DMS 273 (cell line): ENCODE measurements around the gene DHX58.

Experiments
- DNase-seq: peaks from one replicate; lab custom pipeline; 2025; ENCODE audit not compliant: unreplicated experiment; lab: John Stamatoyannopoulos, UW

The DHX58 gene

DNA sequence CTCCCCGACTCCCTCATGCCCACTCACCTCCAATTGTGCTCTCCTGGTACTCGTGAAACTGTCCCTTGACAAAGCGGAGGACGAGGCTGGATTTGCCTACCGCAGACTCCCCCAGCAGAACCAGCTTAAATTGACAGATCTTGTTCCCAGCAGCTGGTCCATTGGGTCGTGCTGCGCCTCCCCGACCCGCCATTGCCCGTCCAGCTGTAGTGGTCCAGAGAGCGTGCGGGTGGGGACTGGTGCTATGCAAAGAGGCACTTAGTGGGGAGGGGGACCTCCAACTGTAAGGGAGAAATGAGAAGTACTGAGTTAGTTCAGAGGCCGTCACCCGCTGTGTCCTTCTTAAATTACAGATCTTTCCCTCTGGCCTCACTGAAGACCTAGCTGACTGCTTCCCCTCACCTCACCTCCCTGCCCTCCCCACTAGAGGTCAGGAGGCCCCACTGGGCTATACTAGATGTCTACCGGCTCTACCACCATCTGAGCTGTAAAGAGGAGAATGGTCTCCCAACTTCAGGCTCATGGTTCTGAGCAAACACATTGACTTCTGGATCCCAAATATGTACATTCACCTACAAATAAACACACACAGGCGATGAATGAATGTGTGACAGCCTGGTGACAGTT is 17.9 kb upstream of the DHX58 start:
- no peak for DNase-seq

DNA sequence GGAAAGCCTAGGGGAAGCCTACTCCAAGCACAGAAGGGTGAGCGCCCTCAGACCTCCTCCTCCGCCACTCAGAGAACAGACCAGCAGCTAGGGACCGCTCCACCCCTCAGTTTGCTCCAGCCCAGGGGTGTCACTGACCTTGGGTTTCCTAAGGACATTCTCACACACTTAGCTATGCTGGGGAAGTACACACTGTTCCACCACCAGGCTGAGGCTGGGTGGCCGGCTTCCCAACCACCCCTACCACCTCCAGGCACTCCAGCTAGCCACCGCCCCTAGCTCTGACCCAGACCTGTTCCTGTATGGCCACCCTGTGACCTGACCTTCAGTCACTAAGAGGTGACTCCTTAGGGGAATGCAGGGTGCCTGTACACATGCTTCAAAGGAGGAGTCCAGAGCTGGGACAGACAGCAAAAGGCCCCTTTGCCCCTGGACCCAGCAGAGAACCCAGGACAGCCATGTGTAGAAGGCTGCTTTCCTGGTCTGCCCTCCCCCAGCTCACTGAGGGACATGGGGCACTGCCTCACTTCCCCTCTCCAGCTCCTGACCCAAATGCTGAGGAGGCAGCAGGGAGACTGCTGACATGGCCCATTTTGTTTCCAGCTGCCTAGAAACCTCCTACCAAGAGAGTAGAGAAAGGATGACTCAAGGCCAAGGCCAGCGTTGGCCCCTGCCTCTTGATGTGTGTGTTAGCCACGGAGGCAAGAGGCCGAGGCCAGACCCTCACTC is 16.8 kb upstream of the DHX58 start:
- DNase-seq, result no peak

DNA sequence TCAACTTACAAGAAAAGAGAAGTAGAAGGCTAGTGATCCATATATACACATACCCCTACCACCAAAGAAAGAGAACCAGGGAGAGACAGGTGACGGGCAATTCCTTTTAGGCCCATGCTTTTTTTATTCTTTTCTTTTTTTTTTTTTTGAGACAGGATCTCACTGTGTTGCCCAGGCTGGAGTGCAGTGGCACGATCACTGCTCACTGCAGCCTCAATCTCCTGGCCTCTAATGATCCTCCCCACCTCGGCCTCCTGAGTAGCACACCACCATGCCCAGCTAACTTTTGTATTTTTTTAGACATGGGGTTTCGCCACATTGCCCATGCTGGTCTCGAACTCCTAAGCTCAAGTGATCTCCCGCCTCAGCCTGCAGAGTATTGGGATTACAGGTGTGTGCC is 14.9 kb upstream of the DHX58 start:
- no peak for DNase-seq

DNA sequence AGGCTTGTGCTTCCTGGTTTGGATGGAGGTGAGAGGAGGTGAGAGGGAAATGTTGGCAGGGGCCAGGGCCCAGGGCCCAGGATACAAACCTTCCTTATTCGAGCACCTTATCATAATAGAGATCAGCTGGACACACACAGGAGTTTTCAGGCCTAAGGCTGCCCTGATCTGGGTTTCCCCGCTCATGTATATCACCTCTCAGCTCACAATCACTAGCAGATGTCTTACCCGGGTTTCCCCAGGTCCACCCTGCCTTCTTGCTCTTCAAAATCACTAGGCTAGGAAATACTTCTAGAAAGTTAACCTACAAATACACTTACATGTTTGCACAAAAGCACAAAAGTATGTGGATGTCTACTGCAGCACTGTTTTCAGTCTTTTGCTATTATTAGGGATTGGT is 14.3 kb upstream of the DHX58 start:
- no peak for DNase-seq

DNA sequence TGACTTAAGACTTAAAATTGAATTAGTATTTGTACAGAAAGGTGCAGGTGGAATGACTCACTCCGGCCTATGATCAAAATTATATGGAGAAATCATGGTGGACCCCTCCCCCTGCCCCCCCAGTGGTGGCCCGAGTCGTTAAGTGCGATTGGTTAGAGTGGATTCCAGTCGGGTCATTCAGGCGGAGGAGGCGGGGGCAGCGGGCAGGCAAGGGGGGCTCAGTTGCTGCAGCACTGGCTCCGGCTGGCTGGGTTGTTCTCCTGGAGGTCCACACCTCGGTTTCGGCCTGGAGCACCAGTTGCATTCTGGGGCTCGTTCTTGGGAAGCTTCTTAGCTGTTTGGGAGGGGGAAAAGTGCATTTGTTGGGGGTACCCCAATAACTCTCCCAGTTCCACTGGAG is 13.1 kb upstream of the DHX58 start:
- no peak for DNase-seq

DNA sequence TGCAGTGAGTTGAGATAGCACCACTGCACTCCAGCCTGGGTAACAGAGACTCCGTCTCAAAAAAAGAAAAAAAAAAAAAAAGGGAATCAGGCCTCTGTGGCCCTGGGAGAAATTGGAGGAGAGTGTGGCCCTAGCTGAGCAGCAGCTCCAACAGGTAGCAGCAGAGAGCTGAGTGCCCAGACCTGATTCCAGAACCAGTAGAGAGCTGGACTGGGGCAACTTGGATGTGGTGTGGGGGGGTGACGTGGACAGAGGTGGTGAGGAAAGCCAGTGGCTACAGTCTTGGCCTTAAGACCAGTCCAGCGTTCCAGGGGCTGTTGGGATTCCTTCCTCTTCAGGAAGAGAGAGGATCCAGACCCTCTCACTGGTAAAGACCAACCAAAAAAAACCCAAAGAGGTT is 11.7 kb upstream of the DHX58 start:
- DNase-seq, result no peak

DNA sequence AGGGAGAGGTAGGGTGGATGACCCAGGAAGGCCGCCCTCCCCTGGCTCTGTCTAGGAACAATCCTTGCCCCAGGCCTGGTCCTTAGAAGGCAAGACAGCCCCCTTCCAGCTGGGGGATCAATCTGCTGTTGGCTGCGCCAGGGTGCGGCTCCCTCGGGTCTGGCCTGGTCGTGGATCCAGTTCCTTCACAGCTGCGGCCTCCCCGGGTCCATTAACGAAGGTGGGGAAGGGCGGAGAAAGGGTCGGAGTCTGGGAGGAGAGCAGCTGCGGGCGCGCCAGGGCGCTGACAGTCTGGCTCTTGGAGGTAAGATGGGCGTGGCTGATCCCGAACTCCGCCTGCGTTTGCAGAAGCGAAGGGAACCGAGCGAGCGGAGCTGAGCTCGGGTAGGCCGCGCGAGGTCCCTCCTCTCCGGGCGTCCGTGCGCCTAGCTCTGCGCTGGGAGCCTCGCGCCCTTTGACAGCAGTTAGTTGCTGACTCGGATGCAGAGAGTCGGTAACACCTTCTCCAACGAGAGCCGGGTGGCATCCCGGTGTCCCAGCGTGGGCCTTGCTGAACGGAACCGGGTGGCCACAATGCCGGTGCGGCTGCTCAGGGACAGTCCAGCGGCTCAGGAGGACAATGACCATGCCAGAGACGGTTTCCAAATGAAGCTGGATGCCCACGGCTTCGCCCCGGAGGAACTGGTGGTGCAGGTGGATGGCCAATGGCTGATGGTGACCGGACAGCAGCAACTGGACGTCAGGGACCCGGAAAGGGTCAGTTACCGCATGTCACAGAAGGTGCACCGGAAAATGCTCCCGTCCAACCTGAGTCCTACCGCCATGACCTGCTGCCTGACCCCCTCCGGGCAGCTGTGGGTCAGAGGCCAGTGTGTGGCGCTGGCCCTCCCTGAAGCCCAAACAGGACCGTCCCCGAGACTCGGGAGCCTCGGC is 10.1 kb upstream of the DHX58 start, which contains the start of gene HSPB9:
HSPB9 (plus strand) TSS at position 434 of the 933 bp plus-strand sequence; CDS start at position 481, 47 bp downstream.
- DNase-seq, result no peak

DNA sequence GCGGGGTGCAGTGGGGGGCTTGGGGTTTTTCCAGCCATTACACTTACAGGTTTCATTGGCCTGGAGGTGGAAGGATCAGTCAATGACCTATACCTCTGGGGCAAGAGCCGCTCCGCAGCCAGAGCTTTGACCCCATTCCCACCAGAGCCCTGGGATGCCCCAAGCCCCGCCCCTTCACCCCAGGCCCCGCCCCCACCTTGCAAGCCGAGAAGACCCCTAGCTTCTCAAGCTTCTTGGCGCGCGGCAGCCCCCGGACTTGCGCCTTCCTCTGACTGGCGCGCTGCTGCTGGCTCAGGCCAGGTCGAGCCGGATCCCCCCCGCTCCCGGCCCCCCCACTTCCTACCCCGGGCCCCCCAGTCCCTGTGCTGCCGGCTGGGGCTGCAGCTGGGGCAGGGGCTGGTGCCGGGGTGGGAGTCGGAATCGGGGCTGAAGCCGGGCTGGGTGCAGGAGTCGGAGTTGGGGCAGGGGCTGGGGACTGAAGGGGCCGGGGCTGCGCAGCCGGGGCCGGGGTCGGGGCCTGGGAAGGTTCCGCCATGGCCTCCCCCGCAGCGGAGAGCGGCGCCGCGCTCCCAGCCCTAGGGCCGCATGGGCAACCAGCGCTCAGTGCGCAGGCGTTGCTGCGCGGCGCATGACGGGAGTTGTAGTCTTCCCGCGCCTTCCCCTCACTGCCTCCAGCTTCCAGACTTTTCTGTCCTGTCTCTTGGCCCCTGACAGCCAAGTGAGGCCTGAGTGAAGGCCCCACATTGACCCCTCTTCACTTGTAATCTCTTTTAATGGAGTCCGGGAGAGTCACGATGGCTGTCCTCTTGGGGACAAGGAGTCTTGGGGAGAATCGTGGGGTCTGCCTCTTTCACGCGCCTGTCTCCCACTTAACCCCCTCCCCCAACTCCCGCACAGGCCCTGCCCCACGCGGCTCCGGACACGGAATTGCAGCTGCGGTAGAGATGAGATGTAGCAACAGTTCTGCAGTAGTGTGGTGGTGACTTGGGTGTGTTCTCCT is 8.6 kb upstream of the DHX58 start, which contains the start of gene KAT2A:
KAT2A (minus strand) TSS at position 598 of the 1,000 bp plus-strand sequence; CDS start at position 535, 63 bp downstream.
- peak; percentile 95 for DNase-seq

DNA sequence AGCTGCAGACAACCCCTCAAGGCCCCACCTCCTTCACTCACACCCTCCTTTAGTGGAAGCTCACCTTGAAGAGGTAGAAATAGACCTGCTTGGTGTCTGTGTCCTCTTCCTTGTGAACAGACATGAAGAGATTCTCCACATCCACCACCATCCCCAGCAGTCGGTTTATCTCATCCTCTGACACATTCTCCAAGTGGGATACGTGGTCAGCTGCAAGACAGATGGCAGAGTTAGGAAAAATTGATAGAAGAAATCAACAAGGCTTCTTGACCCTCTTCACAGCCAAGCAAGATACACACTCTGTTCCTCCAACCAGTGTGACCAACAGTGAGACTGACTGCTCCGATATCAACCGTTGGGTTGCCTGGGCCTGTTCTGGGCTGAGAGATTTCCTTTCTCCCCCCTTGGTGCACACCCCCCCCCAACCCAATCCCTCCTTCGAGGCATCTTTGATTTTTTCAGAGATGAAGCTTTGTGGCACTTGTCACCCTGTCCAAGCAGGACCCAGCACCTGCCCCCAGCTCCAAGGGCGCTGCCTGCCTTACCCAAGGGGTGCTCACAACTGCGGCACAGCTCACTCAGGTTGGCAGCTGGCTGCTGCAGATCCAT is 7.8 kb upstream of the DHX58 start:
- DNase-seq, result no peak

DNA sequence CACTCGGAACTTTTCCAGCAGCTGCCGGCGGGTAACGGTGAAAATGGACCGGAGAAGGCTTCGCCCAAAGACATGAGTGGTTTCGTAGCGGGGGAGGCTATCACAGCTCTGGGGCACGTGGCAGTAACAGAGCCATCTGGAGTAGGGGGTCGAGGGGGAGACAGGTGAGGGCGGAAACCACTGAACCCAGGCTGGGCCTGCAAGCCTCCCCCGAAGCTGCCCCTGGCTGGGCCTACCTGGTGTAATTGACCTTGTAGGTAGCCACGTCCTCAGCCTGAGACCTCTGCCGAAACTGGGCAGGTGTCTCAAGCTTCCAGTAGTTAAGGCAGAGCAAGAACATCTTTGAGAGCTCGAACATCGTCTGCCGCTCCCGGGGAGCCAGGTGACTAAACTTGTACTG is 6.8 kb upstream of the DHX58 start:
- no peak for DNase-seq

DNA sequence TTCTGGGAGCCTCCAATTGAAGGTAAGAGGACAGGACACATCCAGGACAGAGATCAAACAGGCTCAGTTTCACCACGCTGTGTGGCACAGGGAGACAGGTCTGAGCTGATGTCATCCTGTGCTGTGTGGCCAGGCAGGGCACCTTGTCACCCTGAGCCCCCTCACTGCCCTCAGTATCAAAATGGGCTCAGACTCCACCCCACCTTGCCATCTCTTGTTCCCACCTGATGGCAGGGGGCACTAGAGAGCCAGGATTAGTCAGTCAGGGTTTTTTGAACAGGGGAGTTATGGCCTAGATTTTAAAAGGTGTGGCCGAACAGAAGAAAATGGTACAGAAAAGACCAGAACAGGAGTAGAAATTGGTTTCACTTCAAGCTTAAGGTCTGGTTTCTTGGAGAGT is 6.0 kb upstream of the DHX58 start:
- peak; percentile 71 for DNase-seq

DNA sequence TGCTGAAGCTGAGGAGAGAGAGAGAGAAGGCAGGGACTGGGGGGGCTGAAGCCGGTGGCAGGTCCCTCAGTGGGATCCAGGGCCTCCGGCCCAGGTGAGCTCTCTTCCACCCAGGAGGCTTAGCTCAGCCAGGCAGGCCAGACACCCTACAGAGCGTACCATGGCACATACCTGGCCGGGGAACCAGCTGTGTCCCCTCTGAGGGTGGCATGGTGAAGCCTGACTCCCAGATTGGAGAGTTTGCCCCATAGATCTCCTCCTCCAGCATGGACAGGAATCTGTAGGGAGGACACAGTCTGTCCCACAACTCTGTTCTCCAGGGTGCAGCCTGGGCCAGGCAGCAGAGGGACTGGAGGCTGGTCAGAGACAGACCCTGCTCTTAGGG is 5.6 kb upstream of the DHX58 start:
- DNase-seq, result no peak

DNA sequence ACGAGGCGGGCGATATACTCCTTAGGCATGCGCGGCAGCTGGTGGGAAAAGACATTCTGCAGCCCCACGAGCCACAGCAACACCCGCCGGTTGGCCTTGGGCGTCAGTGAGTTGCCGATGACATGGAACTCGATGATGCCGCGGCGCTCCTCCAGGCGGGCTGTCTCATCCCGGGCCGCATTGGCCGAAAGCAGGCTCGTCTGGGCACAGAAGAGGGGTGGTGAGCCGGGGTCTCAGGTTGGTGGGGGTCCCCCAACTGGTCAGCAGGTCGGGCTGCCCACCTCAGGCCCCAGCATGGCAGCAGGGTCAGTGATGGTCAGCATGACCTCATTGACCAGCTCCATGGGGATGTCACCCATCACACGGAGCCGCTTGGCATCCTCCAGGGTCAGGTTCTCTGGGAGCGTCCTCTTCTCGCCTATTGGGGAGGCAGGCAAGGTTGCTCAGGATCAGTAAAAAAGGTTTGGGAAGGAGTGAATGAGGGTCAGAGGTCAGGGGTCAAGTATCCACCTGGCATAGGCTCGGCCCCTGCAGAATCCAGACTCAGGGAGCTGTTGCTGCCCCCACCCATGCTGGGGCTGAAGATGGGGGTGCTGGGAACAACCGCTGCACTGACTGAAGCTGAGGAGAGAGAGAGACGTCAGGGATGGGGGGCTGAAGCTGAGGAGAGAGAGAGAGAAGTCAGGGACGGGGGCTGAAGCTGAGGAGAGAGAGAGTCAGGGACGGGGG is 5.0 kb upstream of the DHX58 start:
- peak; percentile 40 for DNase-seq

DNA sequence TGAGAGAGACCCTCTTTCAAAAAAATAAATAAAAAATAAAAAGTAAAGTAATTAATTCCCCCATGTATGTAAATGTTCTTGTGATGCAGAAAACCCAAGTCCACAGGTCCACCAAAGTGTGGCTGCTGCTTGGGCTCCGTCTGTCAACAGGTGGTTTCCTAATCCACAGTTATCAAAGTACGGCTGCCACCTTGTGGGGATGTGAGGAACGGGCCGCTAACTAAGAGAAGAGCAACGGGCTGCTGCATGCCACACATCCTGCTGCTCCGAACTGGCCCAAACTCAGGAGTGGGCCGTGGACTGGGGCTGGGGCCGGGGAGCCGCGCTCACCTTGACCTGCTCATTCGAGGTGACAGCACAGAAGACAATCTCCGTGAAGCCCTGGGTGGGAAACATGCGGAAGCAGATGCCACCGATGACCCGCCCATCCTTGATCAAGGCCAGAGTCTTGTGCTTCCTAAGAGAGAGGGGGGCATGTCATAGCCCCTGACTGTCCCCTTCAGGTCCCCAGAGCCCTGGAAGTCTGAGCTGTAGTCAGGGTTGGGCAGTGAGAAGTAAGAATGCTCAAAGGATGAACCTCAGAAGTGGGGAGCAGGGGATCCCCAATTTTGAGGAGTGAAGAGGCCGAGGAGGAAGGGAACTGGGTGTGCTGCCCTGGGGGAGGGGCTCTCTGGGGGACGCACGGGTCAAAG is 4.3 kb upstream of the DHX58 start:
- DNase-seq, result peak; percentile 94

DNA sequence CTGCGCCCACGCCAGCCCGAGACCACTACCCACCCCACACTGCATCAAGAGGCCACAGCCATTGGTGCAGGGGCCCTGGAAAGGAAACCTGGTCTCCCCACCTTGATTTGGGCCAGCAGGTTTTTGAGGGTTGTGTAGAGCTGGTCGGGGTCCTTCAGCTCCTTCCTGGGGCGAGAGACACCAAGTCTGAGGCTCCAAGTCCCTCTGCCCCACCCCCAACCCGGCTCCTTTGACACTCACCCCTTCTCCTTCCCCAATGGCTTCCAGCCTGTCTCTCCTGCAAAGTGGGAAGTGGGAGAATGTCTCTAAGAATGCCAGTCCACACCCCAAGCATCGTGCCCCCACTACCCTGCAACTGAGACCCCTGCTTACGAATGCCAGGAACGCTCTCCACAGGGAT is 1.6 kb upstream of the DHX58 start:
- DNase-seq, result no peak

DNA sequence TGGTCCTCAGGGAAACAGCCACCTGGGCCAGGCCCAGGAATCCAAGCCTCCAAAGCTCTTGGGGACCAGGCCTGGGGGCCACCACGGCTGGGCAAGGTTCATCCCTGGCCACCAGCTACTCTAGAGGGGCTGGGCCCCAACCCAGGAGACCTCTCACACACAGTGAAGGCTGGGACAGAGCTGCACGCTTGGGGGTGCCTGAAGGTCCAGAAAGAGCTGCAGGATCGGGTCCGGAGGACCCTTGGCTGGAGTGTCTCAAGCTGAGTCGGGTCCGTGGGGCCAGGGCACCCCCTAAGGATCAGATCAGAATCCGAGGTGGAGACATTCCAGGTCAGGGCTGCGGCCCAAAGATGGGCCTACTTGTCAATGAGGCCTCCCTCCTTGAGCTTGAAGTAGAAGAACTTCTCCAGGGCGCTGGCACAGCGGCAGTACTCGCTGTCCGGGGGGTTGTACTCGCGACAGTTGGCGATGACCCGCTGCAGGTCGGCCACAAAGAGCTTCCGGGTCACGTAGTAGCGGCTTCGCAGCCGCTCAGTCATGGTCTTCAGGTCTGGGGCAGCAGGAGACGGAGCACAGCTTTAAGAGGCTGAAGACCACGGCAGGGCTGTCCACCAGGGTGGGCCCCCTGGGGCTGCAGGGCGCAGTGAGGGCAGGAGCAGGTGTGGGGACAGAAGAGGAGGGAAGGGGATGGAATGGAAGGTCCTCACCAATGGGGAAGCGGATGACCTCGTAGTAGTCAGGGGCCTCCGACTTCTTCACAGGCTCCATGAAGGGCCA is 967 bp upstream of the DHX58 start:
- DNase-seq, result no peak

DNA sequence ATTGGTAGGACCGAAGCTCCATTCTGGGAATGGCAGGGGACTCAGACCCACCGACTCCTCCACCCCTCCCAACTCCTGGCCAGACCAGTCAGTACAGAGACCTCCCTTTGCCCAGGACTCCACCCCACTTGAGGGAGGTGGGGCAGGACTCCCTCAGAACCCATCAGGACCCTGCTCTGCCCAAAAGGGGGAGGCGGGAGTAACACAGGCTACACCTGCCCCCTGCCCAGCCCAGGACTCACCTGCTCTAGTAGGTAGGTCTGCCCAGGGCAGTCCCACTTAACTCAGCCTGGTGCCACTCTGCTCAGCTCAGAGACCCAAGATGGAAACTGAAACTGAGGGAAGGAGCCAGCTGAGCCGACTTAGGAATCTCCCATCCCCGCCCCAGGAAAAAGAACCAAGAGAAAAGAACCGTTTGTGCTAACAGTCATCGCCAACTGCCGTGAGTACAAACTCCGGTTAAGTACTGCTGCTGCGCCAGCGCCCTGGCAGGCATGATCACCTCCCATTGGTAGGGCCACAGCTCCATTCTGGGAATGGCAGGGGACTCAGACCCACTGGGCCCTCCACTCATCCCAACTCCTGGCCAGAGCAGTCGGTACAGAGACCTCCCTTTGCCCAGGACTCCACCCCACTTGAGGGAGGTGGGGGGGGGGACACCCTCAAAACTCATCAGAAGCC is 503 bp downstream of the DHX58 start:
- peak; percentile 65 for DNase-seq
